HG03342 (cell line): ENCODE data around the gene SCAMP2.
"Not testable (repeated sequence)": the region's sequence is repeated elsewhere in the genome, so short reads cannot be mapped to it uniquely, and the experiment has no call there.

Experiments used
- ATAC-seq: cut with Tn5 transposase; IDR thresholded peaks from one replicate; pipeline ENCODE4 v1.9.1; 2021; ENCODE audit warnings: mild to moderate bottlenecking, moderate library complexity; ENCODE audit not compliant: unreplicated experiment

The SCAMP2 gene

GRCh38 chr15:74891469-74891868 lies 18.3 kb upstream of the SCAMP2 start:
- no peak for ATAC-seq

- ATAC-seq: no peak
Measured at GRCh38 chr15:74890665-74890960, 17.4 kb upstream of the SCAMP2 start.

GRCh38 chr15:74889883-74890664 lies 16.9 kb upstream of the SCAMP2 start, which contains the start of gene MPI:
Gene MPI, plus strand, starts transcription at chr15:74890042. Its CDS starts 32 bp downstream, at chr15:74890074.
- ATAC-seq: peak; percentile 94

- no peak for ATAC-seq
Measured at GRCh38 chr15:74889390-74889882, 16.3 kb upstream of the SCAMP2 start.

GRCh38 chr15:74888716-74889115 lies 15.6 kb upstream of the SCAMP2 start:
- ATAC-seq: no peak

GRCh38 chr15:74887537-74888193 lies 14.5 kb upstream of the SCAMP2 start:
- not testable (repeated sequence) for ATAC-seq

- ATAC-seq: no peak
Measured at GRCh38 chr15:74885461-74885860, 12.3 kb upstream of the SCAMP2 start.

- ATAC-seq: no peak
Measured at GRCh38 chr15:74884428-74885223, 11.5 kb upstream of the SCAMP2 start.

GRCh38 chr15:74882528-74882927 lies 9.4 kb upstream of the SCAMP2 start:
- ATAC-seq: no peak

GRCh38 chr15:74878273-74878672 lies 5.1 kb upstream of the SCAMP2 start:
- no peak for ATAC-seq

GRCh38 chr15:74873756-74874424 lies 725 bp upstream of the SCAMP2 start:
- no peak for ATAC-seq

GRCh38 chr15:74872702-74873035 lies 496 bp downstream of the SCAMP2 start:
- ATAC-seq: peak; percentile 1

- ATAC-seq: no peak
Measured at GRCh38 chr15:74870436-74871215, 2.5 kb downstream of the SCAMP2 start.

- peak; percentile 44 for ATAC-seq
Measured at GRCh38 chr15:74869726-74870407, 3.3 kb downstream of the SCAMP2 start.

GRCh38 chr15:74869372-74869725 lies 3.8 kb downstream of the SCAMP2 start:
- no peak for ATAC-seq

GRCh38 chr15:74868059-74868458 lies 5.1 kb downstream of the SCAMP2 start:
- ATAC-seq: no peak

- no peak for ATAC-seq
Measured at GRCh38 chr15:74867466-74868038, 5.6 kb downstream of the SCAMP2 start.

GRCh38 chr15:74866090-74866489 lies 7.1 kb downstream of the SCAMP2 start:
- ATAC-seq: no peak

GRCh38 chr15:74865316-74865715 lies 7.8 kb downstream of the SCAMP2 start:
- no peak for ATAC-seq
